NCI-H2196 treated with DMSO at 0.1 percent for 48 hours (cell line): ENCODE results near the gene SMCP.

Experiments used
- DNase-seq: peaks from one replicate; lab custom pipeline; 2025; ENCODE audit not compliant: unreplicated experiment; lab: John Stamatoyannopoulos, UW

The SMCP gene

GRCh38 chr1:152886085-152886484 is 8.0 kb downstream of the SMCP start:
- DNase-seq, result no peak

DNA sequence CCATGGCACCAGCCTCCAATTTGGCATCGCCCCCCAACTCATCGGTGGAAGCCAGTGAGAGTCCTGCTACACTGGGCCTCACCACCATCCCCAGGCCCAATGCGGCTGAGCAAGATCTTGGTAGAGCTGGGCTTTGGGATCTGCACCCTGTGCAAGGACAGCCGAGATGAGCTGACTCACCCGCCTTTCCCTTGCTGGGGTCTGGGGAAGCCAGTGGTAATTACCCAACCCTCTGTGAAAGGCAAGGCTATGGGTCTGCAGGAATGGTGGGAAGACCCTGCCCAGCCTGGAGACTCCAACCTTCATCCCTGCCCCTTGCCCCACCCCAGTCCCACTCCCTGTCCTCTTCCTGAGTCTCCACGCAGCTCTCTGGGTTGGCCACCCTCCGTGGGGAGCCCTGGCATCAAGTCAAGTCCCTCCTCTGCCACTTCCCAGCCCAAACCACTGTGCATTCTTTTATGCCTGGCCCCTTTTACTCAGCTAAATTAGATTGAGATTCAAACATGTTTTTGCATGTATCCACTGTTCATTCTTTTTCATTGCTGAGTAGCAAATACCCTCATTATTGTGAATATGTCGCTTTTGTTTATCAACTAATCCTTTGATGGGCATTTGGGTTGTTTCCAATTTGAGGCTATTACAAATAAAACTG is 8.8 kb downstream of the SMCP start:
- DNase-seq, result no peak

DNA sequence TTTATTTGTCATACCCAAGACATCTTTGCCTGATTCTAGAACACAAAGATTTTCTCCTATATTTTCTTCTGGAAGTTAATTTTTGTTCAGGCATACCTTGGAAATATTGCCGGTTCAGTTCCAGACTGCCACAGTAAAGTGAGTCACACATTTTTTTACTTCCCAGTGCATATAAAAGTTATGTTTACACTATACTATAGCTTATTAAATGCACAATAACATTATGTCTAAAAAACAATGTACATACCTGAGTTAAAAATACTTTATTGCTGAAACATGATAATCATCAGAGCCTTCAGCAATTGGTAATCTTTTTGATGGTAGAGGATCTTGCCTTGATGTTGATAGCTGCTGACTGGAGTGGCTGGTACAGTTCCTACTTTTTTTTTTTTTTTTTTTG is 10.0 kb downstream of the SMCP start:
- DNase-seq, result no peak

DNA sequence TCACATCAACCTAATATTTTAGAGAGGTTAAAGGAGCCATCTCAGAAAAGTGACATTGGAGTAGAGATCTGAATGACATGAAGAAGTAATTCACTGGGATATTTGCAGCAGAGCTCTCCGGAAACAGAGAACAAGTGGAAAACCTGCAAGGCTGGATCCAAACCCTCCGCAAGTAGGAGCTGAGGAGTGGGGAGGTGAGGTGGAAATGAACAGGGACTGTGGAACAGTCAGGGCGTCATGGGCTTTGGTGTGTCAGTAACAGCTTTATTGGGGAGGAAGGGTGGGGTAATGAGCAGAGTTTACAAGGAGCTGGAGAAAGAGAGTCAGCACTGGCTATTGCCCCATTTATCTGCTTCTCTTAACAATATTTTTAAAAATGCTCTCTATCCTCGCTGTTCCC is 20.9 kb downstream of the SMCP start:
- DNase-seq, result no peak

DNA sequence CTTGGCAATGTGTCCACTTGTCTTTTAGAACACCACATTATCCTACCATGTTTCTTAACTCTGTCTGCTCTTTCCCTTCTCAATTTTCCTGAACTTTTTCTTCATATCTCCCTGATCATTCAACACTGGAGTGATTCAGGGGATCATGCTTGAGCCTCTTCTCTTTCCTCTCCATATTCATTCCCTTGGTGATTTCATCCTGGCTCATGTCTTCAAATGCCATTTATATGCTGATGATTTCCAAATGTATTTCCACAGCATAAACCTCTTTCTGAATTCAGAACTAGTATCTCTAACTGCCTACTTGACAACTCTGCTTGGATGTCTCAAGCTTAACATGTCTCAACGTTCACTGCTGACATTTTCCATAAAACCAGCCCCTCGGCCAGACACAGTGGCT is 21.8 kb downstream of the SMCP start:
- DNase-seq, result no peak

GRCh38 chr1:152901631-152902030 is 23.5 kb downstream of the SMCP start:
- no peak for DNase-seq

DNA sequence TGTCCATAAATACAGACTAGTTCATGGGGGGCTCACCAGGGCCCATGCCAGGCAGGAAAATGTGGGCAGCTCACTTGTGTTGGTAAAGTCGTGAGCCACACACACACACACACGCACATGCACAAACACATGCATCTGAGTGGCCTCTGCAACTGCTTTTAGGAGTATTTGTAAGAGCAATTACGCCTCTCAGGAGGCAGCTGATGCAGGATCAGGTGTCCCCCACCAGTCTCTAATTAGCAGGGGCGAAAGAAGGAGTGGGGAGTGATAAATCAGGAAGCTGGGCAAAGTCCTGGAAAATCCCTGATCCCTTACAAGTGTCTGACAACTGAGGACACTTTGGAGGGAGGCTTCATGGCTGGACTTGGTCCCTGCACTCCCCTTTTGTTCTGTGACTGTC is 24.5 kb downstream of the SMCP start:
- no peak for DNase-seq

DNA sequence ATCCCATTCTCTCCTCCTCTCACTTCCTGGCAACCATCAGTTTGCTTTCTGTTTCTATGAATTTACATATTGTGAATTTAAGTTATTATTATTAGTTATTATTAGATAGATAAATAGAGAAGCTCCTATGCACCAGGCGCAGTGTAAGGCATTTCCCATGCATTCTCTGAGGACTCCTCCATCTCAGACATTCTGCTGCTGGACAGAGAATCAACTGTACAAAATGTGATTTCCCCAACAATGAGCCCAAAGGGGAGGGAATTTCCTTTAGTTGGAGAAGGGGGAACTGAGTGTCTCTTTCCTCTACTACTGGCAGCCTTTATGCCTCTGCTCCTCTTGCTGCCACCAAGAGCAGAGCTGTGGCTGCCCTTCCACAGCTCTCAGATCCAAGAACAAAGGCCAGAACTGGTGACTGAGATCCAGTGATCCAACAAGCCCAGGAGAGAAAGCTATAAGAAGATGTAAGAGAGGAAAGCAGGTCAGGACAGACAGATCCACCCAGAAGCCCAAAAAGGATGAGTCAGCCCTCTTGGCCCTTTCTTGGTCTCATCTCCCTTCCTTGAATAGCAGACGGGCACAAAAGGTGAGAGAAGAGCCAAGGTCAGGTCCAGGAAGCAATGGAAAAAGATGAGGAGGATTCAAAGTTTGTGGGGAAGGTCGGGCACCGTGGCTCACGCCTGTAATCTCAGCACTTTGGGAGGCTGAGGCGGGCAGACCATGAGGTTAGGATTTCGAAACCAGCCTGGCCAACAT is 26.7 kb downstream of the SMCP start:
- DNase-seq, result no peak

DNA sequence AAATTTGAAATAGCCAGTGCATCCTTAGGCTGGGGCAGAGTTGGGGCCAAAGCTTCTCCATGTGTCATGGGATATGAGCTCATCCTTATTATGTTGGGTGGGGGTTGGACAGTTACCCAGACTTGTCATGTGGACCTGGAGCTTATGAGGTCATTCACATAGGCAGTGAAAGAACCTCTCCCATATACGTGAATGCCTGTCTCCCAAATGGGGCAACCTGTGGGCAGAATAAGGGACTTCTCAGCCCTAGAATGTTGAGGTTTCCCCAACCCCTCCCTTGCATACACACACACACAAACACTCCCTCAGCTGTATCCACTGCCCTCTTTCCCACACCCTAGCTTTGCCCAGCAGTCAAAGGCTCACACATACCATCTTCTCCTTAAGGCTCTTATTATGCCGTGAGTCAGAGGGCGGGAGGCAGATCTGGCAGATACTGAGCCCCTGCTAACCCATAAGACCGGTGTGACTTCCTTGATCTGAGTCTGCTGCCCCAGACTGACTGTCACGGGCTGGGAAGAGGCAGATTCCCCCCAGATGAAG is 28.0 kb downstream of the SMCP start:
- DNase-seq, result no peak

DNA sequence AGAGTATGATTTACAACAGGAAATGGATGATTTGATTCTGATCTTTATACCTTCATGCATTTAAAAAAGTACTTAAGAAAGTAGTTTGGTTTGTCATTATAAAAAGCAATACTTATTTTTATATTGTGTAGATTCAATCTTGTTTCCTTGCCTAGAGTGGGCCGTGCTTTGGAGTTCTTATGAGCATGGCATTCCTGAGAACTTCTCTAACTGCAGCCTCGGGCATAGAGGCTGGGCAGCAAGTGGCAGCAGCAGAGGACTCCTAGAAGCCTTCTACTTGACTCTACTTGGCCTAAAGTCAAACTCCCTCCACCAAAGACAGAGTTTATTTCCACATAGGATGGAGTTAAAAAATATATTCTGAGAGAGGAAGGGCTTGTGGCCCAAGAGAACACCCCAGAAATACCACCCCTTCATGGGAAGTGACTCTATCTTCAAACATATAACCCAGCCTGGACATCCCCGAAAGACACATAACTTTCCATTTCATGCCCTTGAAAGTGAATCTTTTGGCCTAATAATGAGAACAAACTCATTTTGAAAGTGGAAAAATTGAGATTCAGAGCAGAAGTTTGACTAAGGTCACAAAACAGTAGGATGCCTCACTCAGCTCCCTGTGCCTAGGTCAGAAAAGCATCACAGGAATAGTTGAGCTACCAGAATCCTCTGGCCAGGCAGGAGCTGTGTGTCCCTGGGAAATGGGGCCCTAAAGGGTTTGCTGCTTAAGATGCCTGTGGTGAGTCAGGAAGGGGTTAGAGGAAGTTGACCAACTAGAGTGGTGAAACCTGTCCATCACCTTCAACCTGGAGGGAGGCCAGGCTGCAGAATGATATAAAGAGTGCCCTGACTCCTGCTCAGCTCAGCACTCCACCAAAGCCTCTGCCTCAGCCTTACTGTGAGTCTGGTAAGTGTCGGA is 29.8 kb downstream of the SMCP start, which contains the start of gene IVL:
TSS of gene IVL (plus strand) at position 861 of the 916 bp plus-strand sequence. CDS start 1,252 bp downstream, outside the sequence.
- no peak for DNase-seq

DNA sequence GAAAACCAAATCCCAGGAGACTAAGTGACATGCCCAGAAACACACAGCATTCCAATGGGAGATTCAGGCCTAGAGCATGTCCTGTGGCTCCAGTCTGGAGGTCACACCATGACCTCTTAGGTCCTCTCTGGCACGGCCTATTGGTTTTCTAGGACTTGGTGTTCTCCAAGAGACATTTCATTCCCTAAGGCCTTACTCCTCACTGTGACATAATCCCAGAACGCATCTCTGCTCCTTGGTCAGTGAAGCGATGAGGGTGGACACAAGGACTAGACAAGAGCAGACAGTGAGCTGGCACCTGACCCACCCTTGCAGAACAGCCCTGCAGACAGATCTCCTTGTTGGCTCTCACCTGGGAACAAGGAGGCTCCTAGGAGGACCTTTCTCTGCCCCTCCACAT is 31.1 kb downstream of the SMCP start:
- DNase-seq, result no peak

- no peak for DNase-seq
Measured at GRCh38 chr1:152912471-152912870, 34.3 kb downstream of the SMCP start.

GRCh38 chr1:152912900-152913299 is 34.8 kb downstream of the SMCP start:
- no peak for DNase-seq

GRCh38 chr1:152917794-152918193 is 39.7 kb downstream of the SMCP start:
- no peak for DNase-seq

GRCh38 chr1:152919071-152919470 is 40.9 kb downstream of the SMCP start:
- no peak for DNase-seq

DNA sequence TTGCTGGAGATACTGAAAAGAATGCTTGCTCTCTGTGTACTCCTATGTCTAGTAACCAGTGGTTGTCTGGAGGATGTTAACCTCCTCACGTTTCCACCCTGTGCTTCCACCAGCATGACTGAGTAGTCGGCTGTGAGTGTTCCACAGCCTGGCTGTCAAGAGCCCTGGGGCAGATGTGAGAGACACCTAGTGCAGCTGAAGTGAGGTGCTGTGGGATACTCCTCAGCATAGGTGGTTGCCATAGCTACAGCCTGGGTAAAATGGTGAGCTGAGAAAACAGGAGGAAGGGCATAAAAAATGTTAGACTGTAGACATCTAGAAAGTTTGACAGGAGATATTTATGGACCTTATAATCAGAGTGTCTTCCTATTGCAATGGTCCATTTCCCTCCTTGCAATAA is 46.1 kb downstream of the SMCP start:
- no peak for DNase-seq

DNA sequence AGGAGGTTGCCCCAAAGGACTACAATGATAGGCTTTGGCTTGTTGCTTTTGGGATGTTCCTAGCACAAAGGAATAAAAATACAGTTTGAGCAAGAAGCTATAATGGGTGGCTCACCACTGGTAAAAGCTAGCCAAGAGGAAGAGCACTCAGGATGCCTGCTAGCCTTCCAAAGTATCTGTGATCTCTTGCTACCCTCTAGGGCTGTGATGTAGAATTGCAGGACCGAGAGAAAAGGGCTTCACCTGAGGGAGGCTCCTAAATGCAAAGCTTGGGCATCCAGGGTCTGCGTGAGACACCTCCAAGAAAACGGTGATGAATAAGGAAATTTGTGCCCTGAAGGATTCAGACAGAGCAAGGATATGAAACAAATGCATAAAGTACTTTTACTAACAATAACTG is 48.0 kb downstream of the SMCP start:
- DNase-seq, result no peak

DNA sequence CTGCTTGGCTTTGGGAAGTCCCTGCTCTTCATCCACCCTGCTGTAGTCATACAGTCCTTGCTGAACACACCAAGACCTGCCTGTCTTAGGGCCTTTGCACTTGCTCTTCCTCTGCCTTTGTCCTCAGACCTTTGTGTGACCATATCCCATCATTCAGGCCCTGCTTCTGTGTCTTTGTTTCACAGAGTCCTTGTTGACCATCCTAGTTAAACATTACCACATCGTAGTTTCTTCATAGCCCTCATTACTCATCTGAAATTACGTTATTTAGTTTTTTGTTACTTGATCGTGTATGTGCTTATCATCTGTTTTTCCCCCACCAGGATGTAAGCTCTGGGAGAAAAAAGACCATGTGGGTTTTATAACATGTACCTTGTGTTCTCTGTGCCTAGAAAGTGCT is 50.5 kb downstream of the SMCP start:
- DNase-seq, result no peak

GRCh38 chr1:152932170-152932811 is 54.2 kb downstream of the SMCP start:
- DNase-seq, result no peak

DNA sequence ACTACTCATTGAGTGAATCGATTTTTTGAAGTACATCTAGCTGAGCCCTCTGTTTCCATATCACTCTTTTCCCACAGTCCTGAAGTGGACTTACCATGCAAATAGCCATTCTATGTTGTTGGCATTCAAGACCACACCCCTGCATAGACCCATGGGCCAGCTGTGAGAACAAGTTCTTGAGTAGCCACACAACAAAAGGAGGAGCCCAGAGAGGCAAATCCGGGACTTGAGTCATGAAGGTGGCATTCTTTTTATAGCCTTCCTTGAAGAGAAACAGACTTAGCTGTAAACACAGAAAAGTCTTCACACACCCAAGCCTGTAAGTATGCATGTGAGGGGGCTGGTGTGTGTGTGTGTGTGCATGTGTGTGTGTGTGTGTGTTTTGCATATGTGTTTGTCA is 55.1 kb downstream of the SMCP start:
- DNase-seq, result no peak
